Left hindlimb (tissue), 1 donor: Measurements from ENCODE around the gene SPDYE16.
"Not testable (repeated sequence)": the region's sequence is repeated elsewhere in the genome, so short reads cannot be mapped to it uniquely, and the experiment has no call there.

Experiments
- DNase-seq: peaks from one replicate; pipeline ENCODE4 v3.0.0-alpha.2; 2018

The SPDYE16 gene

GRCh38 chr7:76503244-76503643, 39.9 kb downstream of the SPDYE16 start:
- DNase-seq = not testable (repeated sequence)

- not testable (repeated sequence) for DNase-seq
Measured at GRCh38 chr7:76502836-76503235, 40.3 kb downstream of the SPDYE16 start.

DNA sequence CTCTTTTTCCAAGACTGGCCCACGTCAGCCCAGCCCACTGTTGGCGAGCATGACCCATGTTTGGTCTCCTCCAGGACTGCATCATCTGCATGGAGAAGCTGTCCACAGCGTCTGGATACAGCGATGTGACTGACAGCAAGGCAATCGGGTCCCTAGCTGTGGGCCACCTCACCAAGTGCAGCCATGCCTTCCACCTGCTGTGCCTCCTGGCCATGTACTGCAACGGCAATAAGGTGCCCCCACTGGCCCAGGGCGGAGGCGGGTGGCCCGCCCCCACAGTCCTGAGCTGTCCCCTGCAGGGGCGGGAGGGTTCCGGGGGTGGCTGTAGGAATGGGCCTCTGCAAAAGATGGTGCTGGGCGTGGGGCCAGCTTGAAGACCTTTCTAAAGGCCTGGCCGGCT, 40.9 kb downstream of the SPDYE16 start:
- DNase-seq = peak; percentile 17

DNA sequence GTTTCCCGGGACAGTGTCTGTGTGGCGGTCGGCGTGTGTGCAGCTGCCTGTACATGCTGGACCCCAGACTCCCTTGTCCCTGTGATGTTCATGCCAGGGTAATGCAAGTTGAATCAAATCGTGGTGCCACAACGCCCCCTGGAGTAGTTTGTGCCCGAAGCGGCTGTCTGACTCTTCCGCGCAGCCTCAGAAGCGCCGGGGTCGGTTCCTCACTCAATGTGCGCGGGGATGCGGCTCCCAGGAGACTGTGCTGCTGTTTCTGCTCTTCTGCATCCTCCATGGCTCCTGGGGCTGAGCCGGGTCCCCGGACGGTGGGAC, 43.2 kb downstream of the SPDYE16 start:
- DNase-seq = not testable (repeated sequence)

DNA sequence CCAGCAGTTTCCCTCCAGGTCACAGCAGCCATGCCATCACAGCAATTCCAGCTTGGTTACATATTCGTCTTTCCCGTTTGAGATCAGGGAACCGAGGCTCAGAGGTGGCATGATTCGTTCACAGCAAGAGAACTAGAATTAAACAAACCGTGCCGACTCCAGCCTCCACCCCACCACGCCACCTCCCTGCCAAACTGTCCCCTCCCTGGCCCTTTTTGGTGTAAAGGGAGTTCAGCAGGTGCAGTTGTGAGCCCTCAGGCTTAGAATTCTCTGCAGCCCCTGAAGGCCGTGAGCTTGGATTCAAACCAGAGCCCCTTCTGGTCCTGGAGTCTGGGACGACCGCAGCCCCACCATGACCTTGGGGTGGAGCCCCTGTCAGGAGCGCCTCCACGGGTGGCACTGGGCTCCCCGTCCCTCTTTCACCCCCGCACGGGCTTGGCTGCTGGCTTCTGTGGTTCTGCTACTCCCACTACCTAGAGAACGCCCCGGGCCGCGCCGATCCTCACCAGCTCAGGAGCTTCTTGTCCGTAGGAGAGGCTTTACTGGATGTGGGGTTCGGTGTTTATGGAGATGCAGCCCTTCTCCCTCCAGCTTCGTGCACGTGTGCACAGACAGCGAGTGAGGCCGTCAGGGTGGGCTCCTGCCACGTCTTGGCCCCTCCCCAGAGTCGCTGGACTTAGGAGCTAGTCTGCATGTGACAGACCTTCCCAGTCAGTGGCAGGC, 43.7 kb downstream of the SPDYE16 start:
- not testable (repeated sequence) for DNase-seq

DNA sequence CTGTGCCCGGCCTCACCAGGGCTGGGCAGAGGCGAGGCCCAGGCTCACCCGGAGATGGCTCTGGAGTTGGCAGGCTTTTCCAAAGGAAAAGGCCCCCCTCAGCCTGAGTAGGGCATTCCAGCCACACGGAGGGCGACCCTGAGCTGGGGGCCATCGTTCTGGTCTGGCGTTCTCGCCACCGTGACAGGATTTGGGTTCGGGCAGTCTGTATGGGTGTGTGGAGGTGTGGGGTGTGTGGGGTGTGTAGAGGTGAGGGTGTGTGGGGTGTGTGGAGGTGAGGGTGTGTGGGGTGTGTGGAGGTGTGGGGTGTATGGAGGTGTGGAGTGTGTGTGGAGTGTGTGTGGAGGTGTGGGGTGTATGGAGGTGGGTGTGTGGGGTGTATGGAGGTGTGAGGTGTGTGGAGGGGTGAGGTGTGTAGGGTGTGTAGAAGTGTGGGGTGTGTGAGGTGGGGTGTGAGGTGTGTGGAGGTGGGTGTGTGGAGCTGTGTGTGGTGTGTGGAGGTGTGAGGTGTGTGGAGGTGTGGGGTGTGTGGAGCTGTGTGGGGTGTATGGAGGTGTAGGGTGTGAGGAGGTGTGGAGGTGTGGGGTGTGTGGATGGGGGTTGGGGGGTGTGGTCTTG, 44.4 kb downstream of the SPDYE16 start:
- not testable (repeated sequence) for DNase-seq

GRCh38 chr7:76497918-76498582, 45.0 kb downstream of the SPDYE16 start:
- DNase-seq = not testable (repeated sequence)

DNA sequence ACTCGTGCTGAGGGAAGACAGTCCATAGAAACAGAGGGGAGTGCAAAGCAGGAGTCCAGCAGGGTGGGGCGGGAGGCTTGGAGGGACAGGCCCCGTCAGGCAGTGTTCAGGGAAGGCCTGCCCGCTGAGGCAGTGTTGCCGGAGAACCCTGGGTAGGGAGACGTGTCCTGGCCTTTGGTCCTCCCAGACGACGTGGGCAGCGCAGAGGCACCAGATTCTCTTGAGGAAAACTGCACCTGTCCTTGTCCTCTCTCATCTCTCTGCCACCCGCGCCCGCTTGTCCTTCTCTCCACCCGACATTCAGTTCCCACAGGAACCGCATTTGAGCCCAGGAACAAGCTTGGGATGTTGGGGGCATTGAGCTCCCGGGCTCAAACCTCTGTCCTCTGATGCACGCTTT, 47.4 kb downstream of the SPDYE16 start:
- not testable (repeated sequence) for DNase-seq

- DNase-seq = not testable (repeated sequence)
Measured at GRCh38 chr7:76492139-76492538, 51.0 kb downstream of the SPDYE16 start.

GRCh38 chr7:76487969-76488368, 55.1 kb downstream of the SPDYE16 start:
- DNase-seq = not testable (repeated sequence)

- DNase-seq = not testable (repeated sequence)
Measured at GRCh38 chr7:76486618-76487017, 56.5 kb downstream of the SPDYE16 start.

DNA sequence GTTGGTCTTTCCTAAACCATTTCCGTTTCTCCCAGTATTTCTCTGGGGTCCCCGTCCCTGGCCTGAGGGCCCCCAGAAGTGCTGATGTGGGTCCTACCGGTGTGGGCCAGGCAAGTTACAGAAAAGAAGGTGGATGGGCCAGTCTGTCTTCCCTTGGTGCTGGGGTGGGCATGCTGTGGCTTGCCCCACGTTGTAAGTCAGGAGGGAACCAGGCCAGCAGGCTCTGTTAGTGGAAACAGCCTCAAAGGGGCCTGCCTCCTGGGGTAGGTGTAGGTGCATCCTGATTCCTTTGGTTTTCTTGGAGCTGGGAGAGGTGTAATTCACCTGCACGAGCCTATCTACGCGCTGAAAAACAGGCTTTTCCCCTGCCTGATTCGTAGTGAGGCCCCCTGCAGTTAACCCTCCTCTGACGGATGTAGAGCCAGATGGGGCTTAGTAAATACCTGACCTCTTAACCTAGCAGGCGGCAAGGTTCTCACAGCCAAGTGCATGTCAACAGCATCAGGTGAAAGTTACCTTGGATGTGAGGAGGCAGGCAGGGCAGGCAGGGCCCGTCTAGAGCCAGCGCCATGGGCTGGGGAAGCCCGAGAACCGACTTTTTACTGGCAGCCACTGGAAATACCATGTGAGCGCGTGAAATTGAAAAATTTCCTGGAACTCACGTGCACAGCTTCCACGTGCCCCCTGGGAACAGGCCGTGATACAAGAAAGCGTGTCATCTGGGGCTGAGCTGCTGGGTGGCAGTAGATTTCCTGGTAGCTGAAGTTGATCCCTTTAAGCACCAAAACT, 57.1 kb downstream of the SPDYE16 start:
- DNase-seq = not testable (repeated sequence)

DNA sequence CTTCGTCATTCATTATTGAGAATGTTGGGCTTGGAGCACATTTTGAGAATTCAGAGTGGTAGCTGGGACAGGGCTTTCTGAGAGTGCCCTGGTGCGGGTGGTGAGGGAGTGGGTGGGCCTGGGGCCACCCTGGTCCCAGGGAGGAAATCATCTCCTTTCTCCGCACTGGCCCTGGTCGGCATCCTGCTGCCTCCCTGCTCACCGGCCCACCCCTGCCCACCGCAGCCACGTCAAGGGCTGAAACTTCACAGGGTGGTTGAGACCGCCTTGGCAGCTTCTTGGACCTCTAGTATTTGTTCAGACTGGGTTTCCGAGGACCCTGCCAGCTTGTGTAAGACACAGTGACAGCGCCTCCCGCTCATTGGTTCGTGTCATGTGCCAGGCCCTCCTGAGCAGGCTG, 58.6 kb downstream of the SPDYE16 start:
- not testable (repeated sequence) for DNase-seq

- not testable (repeated sequence) for DNase-seq
Measured at GRCh38 chr7:76483081-76483480, 60.0 kb downstream of the SPDYE16 start.

DNA sequence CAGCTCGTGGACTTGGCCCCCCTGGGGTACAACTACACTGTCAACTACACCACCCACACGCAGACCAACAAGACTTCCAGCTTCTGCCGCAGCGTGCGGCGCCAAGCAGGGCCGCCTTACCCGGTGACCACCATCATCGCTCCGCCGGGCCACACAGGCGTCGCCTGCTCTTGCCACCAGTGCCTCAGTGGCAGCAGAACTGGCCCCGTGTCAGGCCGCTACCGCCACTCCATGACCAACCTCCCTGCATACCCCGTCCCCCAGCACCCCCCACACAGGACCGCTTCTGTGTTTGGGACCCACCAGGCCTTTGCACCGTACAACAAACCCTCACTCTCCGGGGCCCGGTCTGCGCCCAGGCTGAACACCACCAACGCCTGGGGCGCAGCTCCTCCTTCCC, 60.4 kb downstream of the SPDYE16 start:
- peak; percentile 13 for DNase-seq
